ENCODE results near the gene ZSWIM5.

DNA sequence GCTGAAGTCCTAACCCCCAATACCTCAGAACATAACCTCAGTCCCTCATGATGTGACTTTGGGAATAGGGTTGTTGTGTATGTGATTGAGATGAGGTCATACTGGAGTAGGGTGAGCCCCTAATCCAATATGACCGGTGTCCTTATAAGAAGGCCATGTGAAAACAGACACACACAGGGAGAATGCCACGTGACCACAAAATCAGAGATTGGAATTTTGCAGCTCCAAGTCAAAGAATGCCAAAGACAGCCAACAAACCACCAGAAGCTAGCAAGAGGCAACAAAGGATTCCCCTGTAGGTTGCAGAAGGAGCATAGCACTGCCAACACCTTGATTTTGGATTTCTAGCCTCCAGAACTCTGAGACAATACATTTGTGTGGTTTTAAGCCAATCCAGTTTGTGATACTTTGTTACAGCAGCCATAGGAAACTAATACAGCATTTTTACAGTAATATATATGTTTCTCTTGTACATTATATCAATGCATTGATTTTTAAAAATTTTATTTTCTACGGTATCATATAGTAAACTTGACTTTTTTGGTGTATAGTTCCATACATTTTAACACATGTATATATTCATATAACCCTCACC is 5.4 kb downstream of the ZSWIM5 start:
- TF ChIP-seq, protein P1, sequence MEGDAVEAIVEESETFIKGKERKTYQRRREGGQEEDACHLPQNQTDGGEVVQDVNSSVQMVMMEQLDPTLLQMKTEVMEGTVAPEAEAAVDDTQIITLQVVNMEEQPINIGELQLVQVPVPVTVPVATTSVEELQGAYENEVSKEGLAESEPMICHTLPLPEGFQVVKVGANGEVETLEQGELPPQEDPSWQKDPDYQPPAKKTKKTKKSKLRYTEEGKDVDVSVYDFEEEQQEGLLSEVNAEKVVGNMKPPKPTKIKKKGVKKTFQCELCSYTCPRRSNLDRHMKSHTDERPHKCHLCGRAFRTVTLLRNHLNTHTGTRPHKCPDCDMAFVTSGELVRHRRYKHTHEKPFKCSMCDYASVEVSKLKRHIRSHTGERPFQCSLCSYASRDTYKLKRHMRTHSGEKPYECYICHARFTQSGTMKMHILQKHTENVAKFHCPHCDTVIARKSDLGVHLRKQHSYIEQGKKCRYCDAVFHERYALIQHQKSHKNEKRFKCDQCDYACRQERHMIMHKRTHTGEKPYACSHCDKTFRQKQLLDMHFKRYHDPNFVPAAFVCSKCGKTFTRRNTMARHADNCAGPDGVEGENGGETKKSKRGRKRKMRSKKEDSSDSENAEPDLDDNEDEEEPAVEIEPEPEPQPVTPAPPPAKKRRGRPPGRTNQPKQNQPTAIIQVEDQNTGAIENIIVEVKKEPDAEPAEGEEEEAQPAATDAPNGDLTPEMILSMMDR (IDR thresholded peaks at IDR 0.05), result no peak
- no peak for TF ChIP-seq POLR2AphosphoS5 (IDR thresholded peaks at IDR 0.05; ENCODE audit: insufficient read depth in 1 of 2, low read depth in 1 of 2)
